Neural crest cell (in vitro differentiated cells): Measurements from ENCODE around the gene GNAL. TPM values are rescaled to one million over a fixed set of nuclear protein-coding genes. Genes with fewer than 3 reads are reported as not detected.

Experiments used
- DNase-seq: peaks from one replicate; pipeline ENCODE4 v3.0.0; 2021; ENCODE audit warnings: low read depth, mixed read lengths, low spot score
- H3K27ac Mint-ChIP-seq: one replicate; pipeline ENCODE4 v1.8.0; 2021; ENCODE audit warnings: mild to moderate bottlenecking, mixed read lengths; ENCODE audit not compliant: unreplicated experiment
- H3K27me3 Mint-ChIP-seq: 2 replicates; pipeline ENCODE4 v1.8.0; 2021; ENCODE audit warnings: low read depth, mild to moderate bottlenecking, mixed read lengths
- H3K36me3 Mint-ChIP-seq: 2 replicates; pipeline ENCODE4 v1.8.0; 2021; ENCODE audit warnings: low read depth, mild to moderate bottlenecking, mixed read lengths
- H3K4me1 Mint-ChIP-seq: 2 replicates; pipeline ENCODE4 v1.8.0; 2021; ENCODE audit warnings: mixed read lengths
- H3K4me3 Mint-ChIP-seq: one replicate; pipeline ENCODE4 v1.8.0; 2021; ENCODE audit warnings: mild to moderate bottlenecking, mixed read lengths
- H3K9me3 Mint-ChIP-seq: 2 replicates; pipeline ENCODE4 v1.8.0; 2021; ENCODE audit warnings: mixed read lengths
- total RNA-seq: library from RNA; stranded (reverse); gene quantifications from 2 replicates; pipeline ENCODE4 v1.2.1, GENCODE V29; 2021
- TF ChIP-seq, protein P1 (sequence below): fragments of 200-600 bp; sonication (generic); conservative IDR thresholded peaks from 2 replicates; pipeline ENCODE4 v1.5.0; 2021; ENCODE audit warnings: antibody characterized with exemption, mild to moderate bottlenecking

GNAL gene
- total RNA-seq, 1 donor from 2014 or later, result 20.4 TPM

DNA sequence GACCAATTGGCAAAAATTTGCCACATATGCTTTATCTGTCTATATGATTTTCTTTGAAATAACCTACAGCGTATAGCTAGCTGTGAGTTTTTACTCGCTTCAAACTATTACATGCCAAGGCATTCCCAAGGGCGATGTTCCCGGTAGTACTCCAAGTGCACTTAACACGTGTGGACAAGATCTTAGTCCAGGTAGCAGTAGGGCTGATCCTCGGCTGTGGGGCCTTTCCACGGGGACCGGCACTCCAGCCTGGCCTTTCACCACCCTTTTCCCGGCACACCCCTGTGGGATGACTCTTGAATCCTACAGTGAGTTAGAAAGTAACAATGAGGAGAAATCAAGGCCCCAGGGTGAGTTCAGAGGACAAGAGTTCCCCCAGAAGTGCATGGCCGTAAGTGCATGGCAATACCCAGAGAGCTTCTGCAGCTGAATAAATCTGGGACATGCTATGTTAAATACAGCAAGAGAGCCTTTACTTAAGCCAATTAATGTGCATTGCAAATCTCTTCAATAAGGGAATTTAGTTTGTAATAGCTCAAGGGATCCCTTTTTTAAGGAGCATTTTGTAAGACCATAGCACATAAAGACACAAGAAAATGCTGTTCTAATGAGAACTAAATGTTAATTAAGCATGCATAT lies 188.6 kb downstream of the GNAL start:
- peaks cover 12% of the 10 kb centered on the region for H3K36me3 Mint-ChIP-seq
- peaks cover 2% of the 10 kb centered on the region for H3K9me3 Mint-ChIP-seq

DNA sequence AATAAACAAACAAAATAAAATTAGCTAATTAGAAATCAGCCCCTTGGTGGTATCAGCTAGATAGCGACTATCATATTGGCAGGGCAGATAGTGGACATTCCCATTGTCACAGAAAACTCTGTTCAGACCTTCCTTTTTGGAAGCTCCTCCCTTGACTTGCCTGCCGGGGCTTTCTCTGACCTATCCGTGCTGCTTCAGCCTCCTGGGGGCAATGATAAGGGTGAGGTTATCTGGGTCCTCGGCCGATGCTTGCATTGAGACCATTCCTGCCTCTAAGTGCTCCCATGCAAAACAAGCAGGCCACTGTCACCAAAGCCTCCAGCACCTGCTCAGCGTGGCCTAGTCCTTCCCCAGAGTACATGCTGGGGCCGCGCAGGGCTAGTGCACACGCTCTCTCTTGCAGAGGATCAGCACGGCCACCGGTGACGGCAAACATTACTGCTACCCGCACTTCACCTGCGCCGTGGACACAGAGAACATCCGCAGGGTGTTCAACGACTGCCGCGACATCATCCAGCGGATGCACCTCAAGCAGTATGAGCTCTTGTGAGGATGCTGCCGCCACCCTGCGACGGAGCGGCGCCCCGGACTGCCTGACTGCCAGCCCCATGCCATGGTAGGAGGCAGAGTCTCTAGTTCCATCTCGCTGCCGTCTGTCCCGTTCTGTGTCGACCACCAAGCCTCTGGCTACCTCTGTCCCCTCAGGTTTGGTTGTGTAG lies 191.7 kb downstream of the GNAL start:
- Mint-ChIP-seq H3K4me3 (no peak overlapping the region), H3K27ac (no peak overlapping the region), H3K27me3 (no peaks in the 10 kb centered on the region), H3K36me3 (peaks cover 6% of the 10 kb centered on the region), H3K9me3 (no peaks in the 10 kb centered on the region), H3K4me1 (no peaks in the 10 kb centered on the region)
- TF ChIP-seq, protein P1, sequence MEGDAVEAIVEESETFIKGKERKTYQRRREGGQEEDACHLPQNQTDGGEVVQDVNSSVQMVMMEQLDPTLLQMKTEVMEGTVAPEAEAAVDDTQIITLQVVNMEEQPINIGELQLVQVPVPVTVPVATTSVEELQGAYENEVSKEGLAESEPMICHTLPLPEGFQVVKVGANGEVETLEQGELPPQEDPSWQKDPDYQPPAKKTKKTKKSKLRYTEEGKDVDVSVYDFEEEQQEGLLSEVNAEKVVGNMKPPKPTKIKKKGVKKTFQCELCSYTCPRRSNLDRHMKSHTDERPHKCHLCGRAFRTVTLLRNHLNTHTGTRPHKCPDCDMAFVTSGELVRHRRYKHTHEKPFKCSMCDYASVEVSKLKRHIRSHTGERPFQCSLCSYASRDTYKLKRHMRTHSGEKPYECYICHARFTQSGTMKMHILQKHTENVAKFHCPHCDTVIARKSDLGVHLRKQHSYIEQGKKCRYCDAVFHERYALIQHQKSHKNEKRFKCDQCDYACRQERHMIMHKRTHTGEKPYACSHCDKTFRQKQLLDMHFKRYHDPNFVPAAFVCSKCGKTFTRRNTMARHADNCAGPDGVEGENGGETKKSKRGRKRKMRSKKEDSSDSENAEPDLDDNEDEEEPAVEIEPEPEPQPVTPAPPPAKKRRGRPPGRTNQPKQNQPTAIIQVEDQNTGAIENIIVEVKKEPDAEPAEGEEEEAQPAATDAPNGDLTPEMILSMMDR, result no peak
- DNase-seq, result no peak

More for the DNA sequence above, 188.6 kb downstream of the GNAL start:
- Mint-ChIP-seq H3K27ac (no peak overlapping the region), H3K4me1 (no peaks in the 10 kb centered on the region), H3K4me3 (no peak overlapping the region), H3K27me3 (no peaks in the 10 kb centered on the region)
- no peak for DNase-seq
- TF ChIP-seq, protein P1, result no peak

DNA sequence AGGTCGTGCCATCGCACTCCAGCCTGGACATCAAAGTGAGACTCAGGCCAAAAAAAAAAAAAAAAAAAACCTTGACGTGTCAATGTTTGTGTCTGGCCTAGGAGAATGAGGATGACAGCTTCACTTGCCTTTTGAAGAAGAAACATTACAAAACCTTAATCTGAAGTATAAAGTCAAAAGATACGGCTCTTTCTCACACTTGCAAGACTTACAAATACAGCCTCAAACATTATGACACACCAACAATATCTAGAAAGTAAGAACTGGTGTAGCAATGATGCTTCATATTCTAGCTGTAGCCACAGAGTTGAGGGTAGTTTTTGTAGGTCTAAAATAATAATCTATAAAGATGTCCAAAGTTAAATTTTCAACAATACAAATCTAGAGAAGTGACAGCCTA lies 193.6 kb downstream of the GNAL start:
- TF ChIP-seq, protein P1, result no peak
- no peak overlapping the region for H3K4me3 Mint-ChIP-seq

DNA sequence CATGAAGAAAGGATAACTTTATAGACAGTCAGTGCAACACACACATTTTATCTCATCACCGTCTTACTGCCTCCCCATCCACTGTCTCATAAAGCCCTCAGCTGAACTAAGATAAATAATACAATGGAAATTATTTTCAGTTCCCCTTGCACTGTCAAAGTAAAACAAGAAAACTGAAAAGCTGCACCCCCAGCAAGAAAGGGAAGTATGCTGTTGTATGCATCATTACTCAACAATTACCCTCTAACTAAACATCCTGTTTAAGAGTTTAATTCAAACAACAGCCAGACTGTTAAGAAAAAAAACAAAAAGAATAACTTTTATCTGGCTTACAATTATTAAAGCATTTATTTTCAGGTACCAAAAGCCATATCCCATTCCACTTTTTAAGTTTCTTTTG lies 194.1 kb downstream of the GNAL start:
- Mint-ChIP-seq H3K27me3 (no peaks in the 10 kb centered on the region), H3K4me3 (no peak overlapping the region)
- TF ChIP-seq, protein P1, result no peak

More for the DNA sequence above, 193.6 kb downstream of the GNAL start:
- Mint-ChIP-seq H3K4me1 (no peaks in the 10 kb centered on the region), H3K9me3 (no peaks in the 10 kb centered on the region), H3K27ac (no peak overlapping the region), H3K27me3 (no peaks in the 10 kb centered on the region), H3K36me3 (peaks cover 2% of the 10 kb centered on the region)
- no peak for DNase-seq

DNA sequence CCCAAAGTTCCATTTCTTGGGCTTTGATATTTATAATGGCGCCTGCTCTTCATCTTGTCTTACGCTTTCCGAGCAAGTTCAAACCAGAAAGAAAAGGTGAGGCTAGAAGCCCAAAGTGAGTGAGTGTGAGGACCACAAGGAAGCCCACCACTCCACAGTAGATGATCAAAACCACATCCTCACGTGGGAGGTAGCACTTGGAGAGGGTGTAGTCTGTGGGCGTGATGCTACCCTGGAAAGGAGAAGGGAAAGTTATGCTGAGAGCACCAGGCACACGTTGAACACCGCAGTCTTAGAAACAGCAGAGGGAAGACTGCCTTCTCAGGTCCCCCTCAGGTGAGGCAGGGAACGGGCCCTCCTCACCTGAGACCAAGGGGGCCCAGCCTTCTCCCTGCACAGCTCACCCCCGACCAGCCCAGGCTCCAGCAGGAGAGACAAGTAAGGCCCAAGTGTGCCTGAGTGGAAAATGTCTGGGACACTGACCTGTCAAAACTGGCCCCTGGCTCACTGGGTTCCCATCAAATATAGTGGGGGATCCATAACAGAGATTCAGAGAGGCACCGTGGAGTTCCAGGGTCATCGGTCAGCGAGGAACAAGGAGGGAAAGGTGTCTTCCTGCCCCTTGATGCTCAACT lies 195.4 kb downstream of the GNAL start:
- H3K4me1 Mint-ChIP-seq, result no peaks in the 10 kb centered on the region
- H3K27ac Mint-ChIP-seq, result no peak overlapping the region
- DNase-seq, result no peak
- no peaks in the 10 kb centered on the region for H3K9me3 Mint-ChIP-seq
- TF ChIP-seq, protein P1, result no peak
- H3K27me3 Mint-ChIP-seq, result no peaks in the 10 kb centered on the region
- no peak overlapping the region for H3K4me3 Mint-ChIP-seq
- H3K36me3 Mint-ChIP-seq, result peaks cover 2% of the 10 kb centered on the region

More for the DNA sequence above, 194.1 kb downstream of the GNAL start:
- Mint-ChIP-seq H3K4me1 (no peaks in the 10 kb centered on the region), H3K9me3 (no peaks in the 10 kb centered on the region), H3K27ac (no peak overlapping the region), H3K36me3 (peaks cover 2% of the 10 kb centered on the region)
- DNase-seq, result no peak
